Ascending aorta (tissue), 2 donors: ENCODE measurements around the gene CTDP1. TPM values are rescaled to one million over a fixed set of nuclear protein-coding genes. Genes with fewer than 3 reads are reported as not detected.
"Not testable (repeated sequence)": the region's sequence is repeated elsewhere in the genome, so short reads cannot be mapped to it uniquely, and the experiment has no call there.

Experiments used
- DNase-seq, 2 donors: peaks; one replicate each; pipeline ENCODE4 v3.0.0-alpha.2; 2019; ENCODE audit warnings: low spot score in 2 of 2
- H3K27ac ChIP-seq, 2 donors: fragments of 200-600 bp; sonication (generic); one replicate each; pipeline ENCODE4 v1.5.1; 2016 to 2017; ENCODE audit warnings: mild to moderate bottlenecking in 1 of 2
- H3K27me3 ChIP-seq: fragments of 200-600 bp; sonication (generic); one replicate; pipeline ENCODE4 v1.5.1; 2017
- H3K36me3 ChIP-seq, 2 donors: fragments of 200-600 bp; sonication (generic); one replicate each; pipeline ENCODE4 v1.5.1; 2016
- H3K4me1 ChIP-seq, 2 donors: fragments of 200-600 bp; sonication (generic); one replicate each; pipeline ENCODE4 v1.5.1; 2016 to 2017; ENCODE audit warnings: mild to moderate bottlenecking in 1 of 2
- H3K4me3 ChIP-seq, 2 donors: fragments of 200-600 bp; sonication (generic); one replicate each; pipeline ENCODE4 v1.5.1; 2016 to 2017; ENCODE audit warnings: mild to moderate bottlenecking in 1 of 2
- H3K9me3 ChIP-seq, 2 donors: fragments of 200-600 bp; sonication (generic); one replicate each; pipeline ENCODE4 v1.5.1; 2016
- CTCF ChIP-seq, 3 experiments: fragments of 200-600 bp in 2 of 3; fragments of 450-650 bp in 1 of 3; sonication (generic) in 2 of 3; IDR thresholded peaks; one replicate each; pipeline ENCODE4 v1.5.1; 2016 to 2019; ENCODE audit warnings: antibody characterized with exemption in 3 of 3, mild to moderate bottlenecking in 1 of 3, moderate library complexity in 1 of 3
- intact Hi-C: fragments of 100-400 bp; cut with DNase I; formaldehyde crosslinking; loops from one replicate; pipeline ENCODE4 v1.15.1; 2023
- total RNA-seq: library from RNA; depleted of rRNA; stranded (reverse); fragments of >200 nt; gene quantifications from one replicate; pipeline ENCODE4 v1.1.0, GENCODE V29; 2016

The CTDP1 gene
- total RNA-seq, 1 donor from 2014 or later: 31.7 TPM

- no peaks in the 10 kb centered on the region for H3K9me3 ChIP-seq
- no peak for DNase-seq
- H3K27ac ChIP-seq: no peak overlapping the region
- no peak for TF ChIP-seq CTCF (IDR thresholded peaks at IDR 0.05)
- intact Hi-C loops: no loop called here
- no peaks in the 10 kb centered on the region for H3K27me3 ChIP-seq
- peaks cover 62 to 95% of the 10 kb centered on the region in 2 donors for H3K36me3 ChIP-seq
- no peak overlapping the region for H3K4me3 ChIP-seq
- H3K4me1 ChIP-seq: no peaks in the 10 kb centered on the region
Observed at GRCh38 chr18:79718878-79719477, 39.4 kb downstream of the CTDP1 start.

- intact Hi-C loops, DNase-seq, H3K4me3 ChIP-seq, H3K9me3 ChIP-seq, H3K27ac ChIP-seq, H3K27me3 ChIP-seq, H3K4me1 ChIP-seq: not testable (repeated sequence)
- H3K36me3 ChIP-seq: peaks cover 57 to 95% of the 10 kb centered on the region in 2 donors
Observed at GRCh38 chr18:79719478-79720358, 40.1 kb downstream of the CTDP1 start.

GRCh38 chr18:79720359-79720733, 40.7 kb downstream of the CTDP1 start:
- Histone ChIP-seq H3K4me3 (no peak overlapping the region), H3K9me3 (no peaks in the 10 kb centered on the region), H3K4me1 (no peaks in the 10 kb centered on the region), H3K27ac (no peak overlapping the region), H3K36me3 (peaks cover 53 to 91% of the 10 kb centered on the region in 2 donors), H3K27me3 (no peaks in the 10 kb centered on the region)
- no peak for DNase-seq
- TF ChIP-seq CTCF (IDR thresholded peaks at IDR 0.05): no peak
- intact Hi-C loops: no loop called here

- no peak overlapping the region for H3K27ac ChIP-seq
- intact Hi-C loops: no loop called here
- no peaks in the 10 kb centered on the region for H3K4me1 ChIP-seq
- no peaks in the 10 kb centered on the region for H3K9me3 ChIP-seq
- TF ChIP-seq CTCF (IDR thresholded peaks at IDR 0.05): no peak
- H3K4me3 ChIP-seq: no peak overlapping the region
- peaks cover 35 to 68% of the 10 kb centered on the region in 2 donors for H3K36me3 ChIP-seq
- no peak for DNase-seq
- no peaks in the 10 kb centered on the region for H3K27me3 ChIP-seq
Observed at GRCh38 chr18:79723036-79723435, 43.4 kb downstream of the CTDP1 start.

- H3K27ac ChIP-seq: no peak overlapping the region
- DNase-seq: no peak
- intact Hi-C loops: no loop called here
- H3K4me3 ChIP-seq: no peak overlapping the region
- no peak for TF ChIP-seq CTCF (IDR thresholded peaks at IDR 0.05)
- peaks cover 31 to 68% of the 10 kb centered on the region in 2 donors for H3K36me3 ChIP-seq
- no peaks in the 10 kb centered on the region for H3K9me3 ChIP-seq
- H3K27me3 ChIP-seq: no peaks in the 10 kb centered on the region
- no peaks in the 10 kb centered on the region for H3K4me1 ChIP-seq
Observed at GRCh38 chr18:79723628-79724027, 44.0 kb downstream of the CTDP1 start.
